SW480 (cell line): ENCODE results near the gene RNF113A.
"Not testable (repeated sequence)": the region's sequence is repeated elsewhere in the genome, so short reads cannot be mapped to it uniquely, and the experiment has no call there.

Experiments
- DNase-seq: peaks from one replicate; pipeline ENCODE4 v3.0.0-alpha.2; 2016; ENCODE audit warnings: low spot score

RNF113A gene

DNA sequence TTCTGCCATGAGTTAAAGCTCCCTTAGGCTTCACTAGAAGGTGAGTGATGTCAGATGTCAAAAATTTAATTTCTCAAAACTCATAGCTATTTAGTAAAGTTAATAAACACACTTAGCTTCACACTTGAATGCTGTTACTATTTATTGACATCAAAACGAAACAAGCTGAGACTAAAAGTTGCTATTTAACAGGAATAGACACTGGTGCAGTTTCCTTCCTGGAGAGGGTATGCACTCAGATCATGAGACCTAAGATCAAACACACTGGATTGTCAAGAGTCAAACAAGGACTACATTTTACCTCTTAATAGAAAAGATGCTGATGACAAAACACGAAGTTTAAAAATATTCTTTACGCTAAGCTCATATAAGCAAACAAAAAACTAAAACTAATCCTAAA is 37.6 kb downstream of the RNF113A start:
- DNase-seq, result no peak

DNA sequence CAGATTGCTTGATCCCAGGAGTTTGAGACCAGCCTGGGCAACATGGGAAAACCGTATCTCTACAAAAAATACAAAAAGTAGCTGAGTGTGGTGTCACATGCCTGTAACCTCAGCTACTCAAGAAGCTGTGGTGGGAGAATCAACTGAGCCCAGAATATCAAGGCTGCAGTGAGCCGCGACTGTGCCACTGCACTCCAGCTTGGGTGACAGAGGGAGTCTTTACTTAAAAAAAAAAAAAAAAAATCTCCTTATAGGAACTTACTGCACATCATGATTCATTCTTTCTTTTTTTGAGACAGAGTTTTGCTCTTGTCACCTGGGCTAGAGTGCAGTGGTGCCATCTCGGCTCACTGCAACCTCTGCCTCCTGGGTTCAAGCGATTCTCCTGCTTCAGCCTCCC is 43.1 kb downstream of the RNF113A start:
- no peak for DNase-seq

DNA sequence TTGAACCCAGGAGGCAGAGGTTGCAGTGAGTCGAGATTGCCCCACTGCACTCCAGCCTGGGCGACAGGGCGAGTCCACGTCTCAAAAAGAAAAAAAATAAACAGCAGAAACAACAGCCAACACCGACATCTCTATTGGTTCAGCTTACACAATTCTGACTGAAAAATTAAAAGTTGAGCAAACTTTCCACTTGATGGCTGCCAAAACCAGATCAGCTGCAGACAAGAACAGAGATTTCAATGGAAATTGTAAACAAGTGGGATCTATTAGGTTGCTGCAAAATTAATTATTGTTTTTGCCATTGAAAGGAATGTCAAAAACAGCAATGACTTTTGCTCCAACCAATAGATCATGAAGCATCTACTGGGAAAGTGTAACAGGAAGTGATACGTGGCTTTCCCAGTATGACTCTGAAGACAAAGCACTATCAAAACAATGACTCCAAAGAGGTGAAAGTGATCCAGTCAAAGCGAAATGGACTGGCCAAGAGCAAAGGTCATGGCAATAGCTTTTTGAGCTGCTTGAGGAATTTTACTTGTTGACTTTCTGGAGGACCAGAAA is 45.1 kb downstream of the RNF113A start:
- DNase-seq, result peak; percentile 12

DNA sequence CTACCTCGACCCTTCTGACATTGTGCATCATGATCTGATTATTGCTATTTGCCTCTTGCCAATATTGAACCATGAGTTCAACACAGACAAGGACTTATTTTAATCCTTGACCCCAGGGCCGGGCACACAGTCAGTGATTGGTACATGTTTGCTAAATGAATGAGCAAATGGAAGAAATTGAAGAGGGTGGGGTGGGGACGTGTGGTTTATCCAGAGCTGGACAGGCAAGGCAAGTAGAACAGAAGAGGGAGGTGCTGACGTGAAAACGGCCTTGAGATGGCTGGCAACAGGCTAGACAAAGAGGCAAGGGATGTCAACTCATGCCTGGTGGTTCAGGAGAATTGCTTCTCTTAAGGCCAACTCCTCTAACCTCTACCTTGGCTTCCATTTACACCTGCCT is 47.3 kb downstream of the RNF113A start:
- DNase-seq, result not testable (repeated sequence)

DNA sequence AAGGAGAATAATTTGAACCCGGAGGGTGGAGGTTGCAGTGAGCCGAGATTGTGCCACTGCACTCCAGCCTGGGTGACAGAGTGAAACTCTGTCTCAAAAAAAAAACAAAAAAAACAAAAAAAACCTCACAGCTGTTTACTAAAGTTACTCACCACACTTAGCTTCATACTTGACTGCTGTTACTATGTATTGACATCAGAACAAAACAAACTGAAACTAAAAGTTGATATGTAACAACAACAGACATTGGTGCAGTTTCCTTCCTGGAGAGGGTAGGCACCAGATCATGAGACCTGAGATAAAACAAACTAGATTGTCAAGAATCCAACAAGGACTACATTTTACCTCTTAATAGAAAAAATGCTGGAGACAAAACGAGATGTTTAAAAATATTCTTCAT is 49.8 kb downstream of the RNF113A start:
- not testable (repeated sequence) for DNase-seq
